ENCODE measurements around the gene MTHFD1L.

Gene MTHFD1L

GRCh38 chr6:151007922-151008321 lies 142.4 kb downstream of the MTHFD1L start:
- H3K4me3 ChIP-seq (ENCODE audit: low read depth, low read length) = no peak overlapping the region
- no peak for TF ChIP-seq CTCF (IDR thresholded peaks at IDR 0.05; ENCODE audit: control insufficient read depth, extremely low read depth, insufficient read depth)
- DNase-seq (ENCODE audit: low read depth) = no peak

GRCh38 chr6:151008425-151008824 lies 142.9 kb downstream of the MTHFD1L start:
- no peak for DNase-seq (ENCODE audit: low read depth)
- no peak overlapping the region for H3K4me3 ChIP-seq (ENCODE audit: low read depth, low read length)
- TF ChIP-seq CTCF (IDR thresholded peaks at IDR 0.05; ENCODE audit: control insufficient read depth, extremely low read depth, insufficient read depth) = no peak

- TF ChIP-seq CTCF (IDR thresholded peaks at IDR 0.05; ENCODE audit: control insufficient read depth, extremely low read depth, insufficient read depth) = no peak
- no peak for DNase-seq (ENCODE audit: low read depth)
- H3K4me3 ChIP-seq (ENCODE audit: low read depth, low read length) = no peak overlapping the region
These were observed 144.1 kb downstream of the MTHFD1L start for GRCh38 chr6:151009576-151009975.

DNA sequence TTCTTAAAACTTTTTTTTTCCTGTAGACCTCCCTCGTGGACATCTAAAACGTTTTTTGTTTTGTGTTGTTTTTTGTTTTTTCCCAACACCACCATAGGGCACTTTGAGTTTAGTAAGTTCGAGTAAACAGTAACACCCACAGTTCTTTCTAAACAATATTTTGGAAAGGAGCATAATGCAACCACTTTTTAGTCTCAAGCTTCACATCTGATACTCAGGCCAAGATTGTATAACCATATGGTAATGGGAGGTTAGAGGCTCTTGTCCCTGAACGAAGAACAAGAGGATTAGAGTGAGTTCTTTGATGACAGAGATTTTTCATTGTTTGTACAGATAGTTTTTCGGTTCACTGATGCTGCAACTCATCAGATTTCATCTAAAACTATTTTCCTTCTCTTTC lies 144.6 kb downstream of the MTHFD1L start:
- DNase-seq (ENCODE audit: low read depth) = no peak
- no peak overlapping the region for H3K4me3 ChIP-seq (ENCODE audit: low read depth, low read length)
- no peak for TF ChIP-seq CTCF (IDR thresholded peaks at IDR 0.05; ENCODE audit: control insufficient read depth, extremely low read depth, insufficient read depth)

GRCh38 chr6:151012321-151013294 lies 147.1 kb downstream of the MTHFD1L start:
- DNase-seq (ENCODE audit: low read depth) = no peak
- H3K4me3 ChIP-seq (ENCODE audit: low read depth, low read length) = no peak overlapping the region
- TF ChIP-seq CTCF (IDR thresholded peaks at IDR 0.05; ENCODE audit: control insufficient read depth, extremely low read depth, insufficient read depth) = no peak

DNA sequence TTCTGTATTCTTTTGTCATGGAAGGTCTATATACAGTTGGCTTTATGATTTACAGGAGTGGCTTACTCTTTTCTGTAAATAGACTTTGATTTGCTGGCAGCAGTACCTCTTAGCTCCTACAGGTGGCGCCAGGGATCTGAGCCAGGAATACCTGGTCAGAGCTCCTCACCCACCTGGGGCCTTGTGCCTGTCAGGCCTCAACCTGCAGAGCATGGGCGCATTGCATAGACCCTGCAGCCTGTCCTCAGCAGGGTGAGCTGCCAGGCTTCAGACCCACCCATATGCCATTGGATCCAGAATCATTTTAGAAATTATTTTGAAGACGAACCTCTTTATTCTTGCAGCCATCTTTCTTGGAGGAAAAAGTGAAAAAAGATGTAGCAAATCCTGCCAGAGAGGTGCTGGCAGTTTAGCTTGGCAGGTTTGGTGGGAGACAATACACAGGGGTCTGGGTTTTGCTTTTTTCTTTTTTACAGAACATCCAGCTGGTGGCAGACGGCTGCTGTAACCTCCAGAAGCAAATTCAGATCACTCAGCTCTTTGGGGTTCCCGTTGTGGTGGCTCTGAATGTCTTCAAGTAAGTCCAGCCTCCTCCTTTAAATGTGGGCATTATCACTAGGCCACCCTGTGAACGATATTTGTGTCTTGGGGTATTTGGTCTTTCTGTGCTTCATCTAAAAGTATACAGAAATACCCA lies 149.1 kb downstream of the MTHFD1L start:
- H3K4me3 ChIP-seq (ENCODE audit: low read depth, low read length) = no peak overlapping the region
- peak; percentile 62 for DNase-seq (ENCODE audit: low read depth)
- peak; percentile 89 for TF ChIP-seq CTCF (IDR thresholded peaks at IDR 0.05; ENCODE audit: control insufficient read depth, extremely low read depth, insufficient read depth)

Data from LNCaP clone FGC (cell line).